H1 (cell line): ENCODE data around the gene ANKRD11. TPM values are rescaled to one million over a fixed set of nuclear protein-coding genes. Genes with fewer than 3 reads are reported as not detected.
A peak's percentile ranks its signal among the peaks of the same experiment; 100 is the strongest.

Experiments used
- CTCF ChIA-PET: fragments of 300-600 bp; sonication (Branson Sonifier 250); formaldehyde crosslinking; loops from one replicate; lab custom pipeline; 2021; ENCODE audit not compliant: partially characterized antibody; lab: Charles Lee
- POLR2A ChIA-PET: fragments of 300-600 bp; sonication (Branson Sonifier 250); formaldehyde crosslinking; loops from one replicate; lab custom pipeline; 2021; ENCODE audit warnings: inconsistent platforms; ENCODE audit not compliant: partially characterized antibody; lab: Charles Lee
- DNase-seq, 2 experiments: peaks; one replicate each; pipeline versions ENCODE4 v3.0.0 to v3.0.0-alpha.2; 2010 to 2022; ENCODE audit warnings: low spot score in 2 of 2, low read depth in 1 of 2, mixed read lengths in 1 of 2
- FAIRE-seq: peaks from 2 replicates; lab custom pipeline; 2011; peaks lifted over from hg19 to GRCh38; lab: Jason Lieb, UNC
- H2AFZ ChIP-seq: 2 replicates; pipeline ENCODE4 v1.8.1; 2012; ENCODE audit warnings: low read length, inconsistent platforms
- H2AK5ac ChIP-seq: 2 replicates; pipeline ENCODE4 v1.6.1; 2013; ENCODE audit warnings: low read depth, low read length
- H2BK120ac ChIP-seq: replicated peaks from 2 replicates; pipeline ENCODE3; 2013; ENCODE audit warnings: low read depth, low read length, inconsistent platforms
- H2BK12ac ChIP-seq: 2 replicates; pipeline ENCODE4 v1.6.1; 2013; ENCODE audit warnings: low read depth, low read length
- H2BK15ac ChIP-seq: 2 replicates; pipeline ENCODE4 v1.6.1; 2013; ENCODE audit warnings: low read length
- H2BK20ac ChIP-seq: 2 replicates; pipeline ENCODE4 v1.6.1; 2013; ENCODE audit warnings: low read length
- H2BK5ac ChIP-seq: 2 replicates; pipeline ENCODE4 v1.6.1; 2013; ENCODE audit warnings: low read depth, low read length
- H3K14ac ChIP-seq: 2 replicates; pipeline ENCODE4 v1.6.1; 2013; ENCODE audit warnings: inconsistent platforms; ENCODE audit not compliant: insufficient read length
- H3K18ac ChIP-seq: 2 replicates; pipeline ENCODE4 v1.6.1; 2013; ENCODE audit warnings: low read length; ENCODE audit errors: extremely low read depth
- H3K23ac ChIP-seq: 2 replicates; pipeline ENCODE4 v1.6.1; 2013; ENCODE audit warnings: inconsistent platforms; ENCODE audit not compliant: insufficient read length
- H3K23me2 ChIP-seq: 2 replicates; pipeline ENCODE4 v1.6.1; 2013; ENCODE audit warnings: low read depth, low read length
- H3K27ac ChIP-seq: 2 replicates; pipeline ENCODE4 v1.6.1; 2011; ENCODE audit warnings: low read depth, low read length, inconsistent platforms
- H3K27me3 ChIP-seq, 4 experiments: replicated peaks in 1 of 4; 1 replicate in 1 of 4; 2 replicates in 3 of 4; pipeline versions ENCODE4 v1.6.1 to v1.8.1; 2011 to 2013; ENCODE audit warnings: low read length in 3 of 4, mild to moderate bottlenecking in 3 of 4, inconsistent platforms in 2 of 4, mixed read lengths in 2 of 4, moderate library complexity in 1 of 4; ENCODE audit not compliant: control insufficient read depth in 3 of 4, insufficient read depth in 3 of 4; ENCODE audit errors: extremely low read depth in 1 of 4
- H3K36me3 ChIP-seq, 4 experiments: 2 replicates each; pipeline versions ENCODE4 v1.6.1 to v1.8.1; 2011 to 2013; ENCODE audit warnings: mild to moderate bottlenecking in 4 of 4, low read length in 3 of 4, moderate library complexity in 2 of 4, control low read depth in 1 of 4, inconsistent platforms in 1 of 4; ENCODE audit not compliant: insufficient read depth in 4 of 4, control insufficient read depth in 2 of 4
- H3K4ac ChIP-seq: replicated peaks from 2 replicates; pipeline ENCODE3; 2013; ENCODE audit warnings: low read length, low read depth, mixed read lengths, inconsistent platforms; ENCODE audit not compliant: insufficient read length
- H3K4me1 ChIP-seq, 4 experiments: replicated peaks in 1 of 4; 1 replicate in 1 of 4; 2 replicates in 3 of 4; pipeline versions ENCODE4 v1.6.1 to v1.8.1; 2011 to 2013; ENCODE audit warnings: low read length in 3 of 4, inconsistent platforms in 2 of 4, mixed read lengths in 1 of 4; ENCODE audit not compliant: insufficient read depth in 4 of 4, control insufficient read depth in 3 of 4
- H3K4me2 ChIP-seq, 2 experiments: 2 replicates each; pipeline versions ENCODE4 v1.6.1 to v1.8.1; 2011 to 2013; ENCODE audit warnings: low read depth in 2 of 2, low read length in 2 of 2, control low read depth in 1 of 2, inconsistent platforms in 1 of 2, mild to moderate bottlenecking in 1 of 2; ENCODE audit not compliant: insufficient read depth in 1 of 2
- H3K4me3 ChIP-seq, 4 experiments: fragments of 200-600, 300-600 bp in 1 of 4; sonication (generic), shearing (Covaris generic), sonication (Bioruptor Twin) in 1 of 4; 2 replicates each; pipeline versions ENCODE4 v1.5.1 to v1.8.1; 2011 to 2016; ENCODE audit warnings: low read length in 4 of 4, low read depth in 3 of 4, control low read depth in 2 of 4, inconsistent platforms in 2 of 4, mild to moderate bottlenecking in 2 of 4, mixed read lengths in 1 of 4, moderate library complexity in 1 of 4; ENCODE audit not compliant: insufficient read depth in 2 of 4; ENCODE audit errors: extremely low read depth in 1 of 4
- H3K56ac ChIP-seq: replicated peaks from 2 replicates; pipeline ENCODE3; 2013; ENCODE audit warnings: low read depth, mild to moderate bottlenecking, mixed read lengths, low read length, inconsistent platforms; ENCODE audit not compliant: insufficient read length
- H3K79me1 ChIP-seq: 2 replicates; pipeline ENCODE4 v1.6.1; 2013; ENCODE audit warnings: low read depth, low read length, control low read depth
- H3K79me2 ChIP-seq, 2 experiments: 2 replicates each; pipeline versions ENCODE4 v1.6.1 to v1.8.1; 2012 to 2013; ENCODE audit warnings: low read length in 2 of 2, mild to moderate bottlenecking in 2 of 2, inconsistent platforms in 1 of 2; ENCODE audit not compliant: insufficient read depth in 2 of 2, control insufficient read depth in 1 of 2
- H3K9ac ChIP-seq, 4 experiments: replicated peaks in 1 of 4; 1 replicate in 1 of 4; 2 replicates in 3 of 4; pipeline versions ENCODE4 v1.6.1 to v1.8.1; 2011 to 2013; ENCODE audit warnings: low read depth in 3 of 4, low read length in 3 of 4, control low read depth in 2 of 4, mild to moderate bottlenecking in 2 of 4, moderate library complexity in 2 of 4, inconsistent platforms in 1 of 4; ENCODE audit errors: extremely low read depth in 1 of 4
- H3K9me3 ChIP-seq, 2 experiments: 2 replicates each; pipeline versions ENCODE4 v1.6.1 to v1.8.1; 2012 to 2013; ENCODE audit warnings: mild to moderate bottlenecking in 2 of 2, moderate library complexity in 2 of 2, control low read depth in 1 of 2, inconsistent platforms in 1 of 2, low read depth in 1 of 2, low read length in 1 of 2, mixed read lengths in 1 of 2; ENCODE audit not compliant: insufficient read depth in 2 of 2
- H4K20me1 ChIP-seq, 2 experiments: replicated peaks in 1 of 2; 2 replicates each; pipeline versions ENCODE3 to v1.8.1; 2011 to 2013; ENCODE audit warnings: inconsistent platforms in 2 of 2, low read length in 2 of 2, mild to moderate bottlenecking in 1 of 2; ENCODE audit not compliant: insufficient read depth in 2 of 2, control insufficient read depth in 1 of 2
- H4K5ac ChIP-seq: 2 replicates; pipeline ENCODE4 v1.6.1; 2013; ENCODE audit warnings: low read length, low read depth, mixed read lengths, inconsistent platforms; ENCODE audit not compliant: insufficient read length
- H4K8ac ChIP-seq: 2 replicates; pipeline ENCODE4 v1.8.0; 2013; ENCODE audit warnings: mild to moderate bottlenecking, moderate library complexity, low read length, inconsistent platforms; ENCODE audit not compliant: insufficient read depth; ENCODE audit errors: extremely low read depth
- H4K91ac ChIP-seq: replicated peaks from 2 replicates; pipeline ENCODE3; 2013; ENCODE audit warnings: low read length, mixed read lengths, inconsistent platforms; ENCODE audit not compliant: insufficient read length
- ASH2L ChIP-seq: fragments of 200-600, 300-600 bp; sonication (generic); IDR thresholded peaks from one replicate; pipeline ENCODE4 v1.7.1; 2017; ENCODE audit warnings: low read length
- BACH1 ChIP-seq: IDR thresholded peaks from 2 replicates; pipeline ENCODE4 v1.6.1; 2012; ENCODE audit warnings: low read length, improper control_type of control experiment
- CBX5 ChIP-seq: fragments of 300-800, 300-1000 bp; sonication (generic); IDR thresholded peaks from 2 replicates; pipeline ENCODE4 v1.7.1; 2016; ENCODE audit warnings: antibody characterized with exemption, low read length, low read depth
- EGR1 ChIP-seq: IDR thresholded peaks from 2 replicates; pipeline ENCODE4 v1.6.1; 2011; ENCODE audit warnings: low read depth, low read length, borderline replicate concordance
- FOSL1 ChIP-seq: IDR thresholded peaks from 2 replicates; pipeline ENCODE4 v1.6.1; 2011; ENCODE audit warnings: mild to moderate bottlenecking, low read depth, low read length, moderate library complexity; ENCODE audit not compliant: insufficient read depth
- GTF2F1 ChIP-seq: IDR thresholded peaks from 2 replicates; pipeline ENCODE4 v1.6.1; 2012; ENCODE audit warnings: low read depth, low read length, improper control_type of control experiment, borderline replicate concordance
- HDAC6 ChIP-seq: IDR thresholded peaks from one replicate; pipeline ENCODE4 v1.7.1; 2012; ENCODE audit warnings: low read depth, mild to moderate bottlenecking, inconsistent platforms, low read length, moderate library complexity
- JUND ChIP-seq: IDR thresholded peaks from 2 replicates; pipeline ENCODE4 v1.6.1; 2011; ENCODE audit warnings: mild to moderate bottlenecking, improper control_type of control experiment, low read length
- PHF8 ChIP-seq: fragments of 200-600 bp; sonication (generic); conservative IDR thresholded peaks from 2 replicates; pipeline ENCODE4 v1.7.1; 2012; ENCODE audit warnings: low read depth, mild to moderate bottlenecking, inconsistent platforms, low read length, moderate library complexity
- SAP30 ChIP-seq: fragments of 300-600 bp; sonication (generic); IDR thresholded peaks from 2 replicates; pipeline ENCODE4 v1.7.1; 2012; ENCODE audit warnings: low read length, moderate library complexity, mild to moderate bottlenecking, inconsistent platforms; ENCODE audit not compliant: insufficient read depth, insufficient replicate concordance
- SRF ChIP-seq: IDR thresholded peaks from 2 replicates; pipeline ENCODE4 v1.6.1; 2011; ENCODE audit warnings: mild to moderate bottlenecking, low read depth, low read length, moderate library complexity
- TAF7 ChIP-seq: optimal IDR thresholded peaks from 2 replicates; pipeline ENCODE3; 2011; ENCODE audit warnings: low read depth, mild to moderate bottlenecking, inconsistent platforms, low read length, moderate library complexity, borderline replicate concordance
- TBP ChIP-seq: IDR thresholded peaks from 2 replicates; pipeline ENCODE4 v1.6.1; 2011; ENCODE audit warnings: low read depth, low read length, improper control_type of control experiment
- TEAD4 ChIP-seq: IDR thresholded peaks from 2 replicates; pipeline ENCODE4 v1.6.1; 2012; ENCODE audit warnings: low read depth, low read length, inconsistent platforms, mixed read lengths
- WGBS, 2 experiments: shearing (Covaris generic) in 1 of 2; methylation state at CpG; one replicate each; pipeline versions ENCODE4 v1.1.6 to v1.1.7; 2013 to 2015; ENCODE audit warnings: low lambda C conversion rate in 2 of 2, mixed read lengths in 2 of 2, inconsistent platforms in 1 of 2, low coverage in 1 of 2, missing lambda C conversion rate in 1 of 2; ENCODE audit not compliant: insufficient replicate concordance in 2 of 2, insufficient coverage in 1 of 2, insufficient read length in 1 of 2; ENCODE audit errors: extremely low coverage in 1 of 2, missing lambda C conversion rate in 1 of 2; 5-methylcytosine and 5-hydroxymethylcytosine counted together
- polyA plus RNA-seq, 7 experiments: library from polyadenylated mRNA; depleted of rRNA in 3 of 7; stranded (reverse) in 5 of 7; unstranded in 2 of 7; fragments of >200 nt in 5 of 7; fragments of 200-250 nt in 2 of 7; gene quantifications; 1 replicate in 5 of 7; 2 replicates in 1 of 7; 4 replicates in 1 of 7; pipeline versions ENCODE4 v1.2.1 to v1.2.3, GENCODE V29; 2011 to 2013; ENCODE audit warnings: missing spikeins in 2 of 7, mixed read lengths in 2 of 7
- total RNA-seq: library from RNA; stranded (reverse); fragmentation: NEBNext Ultra II Directional; extraction: Animal tissue kit (Norgen Biotek cat#: 25700); gene quantifications from 2 replicates; pipeline ENCODE4 v1.2.1, GENCODE V29; 2021

Gene ANKRD11
- total and polyA plus RNA-seq, 2 of the 8 experiments (the other 6 are each of a cell fraction or from before 2014, with no cell fraction given), result 46.5 to 142 TPM

DNA sequence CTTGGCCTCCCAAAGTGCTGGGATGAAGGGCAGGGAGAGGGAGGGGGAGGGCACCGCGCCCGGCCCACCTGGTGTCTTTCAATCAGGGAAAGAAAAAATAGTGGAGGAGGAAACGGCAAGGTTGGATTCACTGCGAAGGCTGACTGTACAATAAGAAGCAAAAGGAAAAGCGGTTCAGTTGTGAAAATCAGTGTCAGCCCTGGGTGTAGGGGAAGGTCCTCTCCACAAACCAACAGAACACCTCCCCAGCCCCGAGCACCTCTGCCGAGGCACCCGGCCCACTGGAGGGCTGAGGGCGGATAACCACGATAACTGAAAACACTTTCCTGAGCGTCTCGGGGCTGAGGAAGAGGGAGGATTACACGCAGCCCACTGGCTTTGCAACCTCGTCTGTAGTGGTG, 16.4 kb upstream of the ANKRD11 start:
- no peak overlapping the region for H2BK120ac ChIP-seq
- H2BK12ac ChIP-seq, result no peak overlapping the region
- peak overlapping the region; percentile 76 to 96 for H3K4me2 ChIP-seq
- H2BK20ac ChIP-seq, result no peak overlapping the region
- no peak overlapping the region for H3K9ac ChIP-seq
- FAIRE-seq (no peak), DNase-seq (no peak)
- H4K8ac ChIP-seq, result no peak overlapping the region
- no peak overlapping the region for H2AK5ac ChIP-seq
- H4K5ac ChIP-seq, result no peak overlapping the region
- no peak overlapping the region for H3K27ac ChIP-seq
- WGBS, 2 experiments, result 93% methylated on average over 15 of the region's 15 CpGs; no CpG with 5 or more reads in 1 of the 2 experiments
- peaks cover 0 to 4% (median 2%) of the 10 kb centered on the region in 4 experiments; a peak in 3 of 7 replicates for H3K27me3 ChIP-seq
- H3K56ac ChIP-seq, result no peak overlapping the region
- no peak overlapping the region for H2AFZ ChIP-seq
- peaks cover 9 to 23% of the 10 kb centered on the region in 2 experiments for H3K79me2 ChIP-seq
- peaks cover 12% of the 10 kb centered on the region; the same call in 1 of the 2 replicates for H3K23me2 ChIP-seq
- H3K79me1 ChIP-seq, result peaks cover 2% of the 10 kb centered on the region; the same call in 1 of the 2 replicates
- H3K4me3 ChIP-seq, result peak overlapping the region in 3 of 4 experiments; percentile 91 to 95 (median 94); a peak in 5 of 8 replicates
- ChIA-PET CTCF (interaction anchor here (0.8 to 1.2 kb wide), 3 partner anchors 16 to 234 kb away, joined by 3 to 4 read pairs (median 3); no protein-coding TSS in a partner anchor), POLR2A (interaction anchor here (0.9 to 5.2 kb wide), 12 partner anchors 8 to 215 kb away, joined by 3 to 56 read pairs (median 4); partner anchors contain the start of gene ANKRD11)
- peaks cover 8 to 15% (median 12%) of the 10 kb centered on the region in 4 experiments; a peak in 7 of 8 replicates for H3K36me3 ChIP-seq
- peaks cover 0 to 6% of the 10 kb centered on the region in 2 experiments for H4K20me1 ChIP-seq
- H3K4me1 ChIP-seq, result peaks cover 0 to 4% (median 0%) of the 10 kb centered on the region in 4 experiments; a peak in 4 of 7 replicates
- H3K4ac ChIP-seq, result no peak overlapping the region
- no peak overlapping the region for H4K91ac ChIP-seq
- H2BK15ac ChIP-seq, result no peak overlapping the region
- H3K18ac ChIP-seq, result no peak overlapping the region
- no peak overlapping the region for H3K23ac ChIP-seq
- no peak overlapping the region for H2BK5ac ChIP-seq
- H3K9me3 ChIP-seq, result no peaks in the 10 kb centered on the region
- H3K14ac ChIP-seq, result no peak overlapping the region
- TF ChIP-seq SAP30 (no peak), EGR1 (no peak), GTF2F1 (no peak), PHF8 (no peak), ASH2L (no peak), CBX5 (no peak), JUND (no peak), FOSL1 (no peak), SRF (no peak), HDAC6 (no peak), BACH1 (no peak), TEAD4 (no peak), TAF7 (no peak), TBP (no peak)
